HG03064 (cell line): ENCODE measurements around the gene SH3RF3.
A peak's percentile ranks its signal among the peaks of the same experiment; 100 is the strongest.

Source experiments
- ATAC-seq: cut with Tn5 transposase; IDR thresholded peaks from one replicate; pipeline ENCODE4 v1.9.1; 2021; ENCODE audit warnings: low read depth; ENCODE audit not compliant: unreplicated experiment

The SH3RF3 gene

GRCh38 chr2:109322641-109323040, 193.6 kb downstream of the SH3RF3 start:
- ATAC-seq = no peak

- ATAC-seq = no peak
Observed at GRCh38 chr2:109324861-109325260, 195.9 kb downstream of the SH3RF3 start.

GRCh38 chr2:109325570-109325969, 196.6 kb downstream of the SH3RF3 start:
- no peak for ATAC-seq

- ATAC-seq = no peak
Observed at GRCh38 chr2:109326306-109326705, 197.3 kb downstream of the SH3RF3 start.

- no peak for ATAC-seq
Observed at GRCh38 chr2:109330056-109330455, 201.1 kb downstream of the SH3RF3 start.

GRCh38 chr2:109331081-109331480, 202.1 kb downstream of the SH3RF3 start:
- no peak for ATAC-seq

- ATAC-seq = peak; percentile 51
Observed at GRCh38 chr2:109331896-109332848, 203.2 kb downstream of the SH3RF3 start.

GRCh38 chr2:109332880-109333279, 203.9 kb downstream of the SH3RF3 start:
- ATAC-seq = no peak

- ATAC-seq = no peak
Observed at GRCh38 chr2:109333414-109334210, 204.6 kb downstream of the SH3RF3 start.

- no peak for ATAC-seq
Observed at GRCh38 chr2:109335631-109336176, 206.7 kb downstream of the SH3RF3 start.

- ATAC-seq = no peak
Observed at GRCh38 chr2:109336296-109336695, 207.3 kb downstream of the SH3RF3 start.

- no peak for ATAC-seq
Observed at GRCh38 chr2:109337221-109337620, 208.2 kb downstream of the SH3RF3 start.

GRCh38 chr2:109339519-109339966, 210.5 kb downstream of the SH3RF3 start:
- ATAC-seq = no peak

- no peak for ATAC-seq
Observed at GRCh38 chr2:109340381-109340780, 211.4 kb downstream of the SH3RF3 start.

- no peak for ATAC-seq
Observed at GRCh38 chr2:109341355-109342255, 212.6 kb downstream of the SH3RF3 start.

- ATAC-seq = no peak
Observed at GRCh38 chr2:109342256-109342850, 213.3 kb downstream of the SH3RF3 start.

GRCh38 chr2:109342930-109343329, 213.9 kb downstream of the SH3RF3 start:
- ATAC-seq = no peak

- no peak for ATAC-seq
Observed at GRCh38 chr2:109343460-109343859, 214.5 kb downstream of the SH3RF3 start.

- ATAC-seq = no peak
Observed at GRCh38 chr2:109344270-109344805, 215.3 kb downstream of the SH3RF3 start.
